ENCODE measurements around the gene MMP25. TPM values are rescaled to one million over a fixed set of nuclear protein-coding genes. Genes with fewer than 3 reads are reported as not detected.

The MMP25 gene
- polyA plus RNA-seq, 1 experiment = not detected

GRCh38 chr16:3007957-3008689, 38.2 kb upstream of the MMP25 start:
- H3K27me3 ChIP-seq (ENCODE audit: control insufficient read depth, insufficient read depth, low read length) = peaks cover 55% of the 10 kb centered on the region
- H3K9me3 ChIP-seq (ENCODE audit: control insufficient read depth, insufficient read depth, low read length) = no peaks in the 10 kb centered on the region; the same call in 1 of the 2 replicates
- POLR2A ChIA-PET = no interaction called here
- TF ChIP-seq, protein P1, sequence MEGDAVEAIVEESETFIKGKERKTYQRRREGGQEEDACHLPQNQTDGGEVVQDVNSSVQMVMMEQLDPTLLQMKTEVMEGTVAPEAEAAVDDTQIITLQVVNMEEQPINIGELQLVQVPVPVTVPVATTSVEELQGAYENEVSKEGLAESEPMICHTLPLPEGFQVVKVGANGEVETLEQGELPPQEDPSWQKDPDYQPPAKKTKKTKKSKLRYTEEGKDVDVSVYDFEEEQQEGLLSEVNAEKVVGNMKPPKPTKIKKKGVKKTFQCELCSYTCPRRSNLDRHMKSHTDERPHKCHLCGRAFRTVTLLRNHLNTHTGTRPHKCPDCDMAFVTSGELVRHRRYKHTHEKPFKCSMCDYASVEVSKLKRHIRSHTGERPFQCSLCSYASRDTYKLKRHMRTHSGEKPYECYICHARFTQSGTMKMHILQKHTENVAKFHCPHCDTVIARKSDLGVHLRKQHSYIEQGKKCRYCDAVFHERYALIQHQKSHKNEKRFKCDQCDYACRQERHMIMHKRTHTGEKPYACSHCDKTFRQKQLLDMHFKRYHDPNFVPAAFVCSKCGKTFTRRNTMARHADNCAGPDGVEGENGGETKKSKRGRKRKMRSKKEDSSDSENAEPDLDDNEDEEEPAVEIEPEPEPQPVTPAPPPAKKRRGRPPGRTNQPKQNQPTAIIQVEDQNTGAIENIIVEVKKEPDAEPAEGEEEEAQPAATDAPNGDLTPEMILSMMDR (IDR thresholded peaks at IDR 0.05; ENCODE audit: low read depth, low read length) = no peak
- no peak overlapping the region for H3K4me3 ChIP-seq (ENCODE audit: low read depth, low read length)
- CTCF ChIA-PET = no interaction called here
- DNase-seq (ENCODE audit: low read depth, low spot score) = no peak
- no peak overlapping the region for H3K27ac ChIP-seq (ENCODE audit: low read depth, low read length)

GRCh38 chr16:3008690-3009037, 37.7 kb upstream of the MMP25 start:
- TF ChIP-seq, protein P1 (IDR thresholded peaks at IDR 0.05; ENCODE audit: low read depth, low read length) = no peak
- Histone ChIP-seq H3K27me3 (ENCODE audit: control insufficient read depth, insufficient read depth, low read length) (peaks cover 60% of the 10 kb centered on the region), H3K4me3 (ENCODE audit: low read depth, low read length) (no peak overlapping the region), H3K27ac (ENCODE audit: low read depth, low read length) (no peak overlapping the region), H3K9me3 (ENCODE audit: control insufficient read depth, insufficient read depth, low read length) (no peaks in the 10 kb centered on the region; the same call in 1 of the 2 replicates)
- CTCF ChIA-PET = interaction anchor here (2.3 kb wide), 1 partner anchor 23 kb away, joined by 8 read pairs; no protein-coding TSS in a partner anchor
- POLR2A ChIA-PET = no interaction called here
- no peak for DNase-seq (ENCODE audit: low read depth, low spot score)

DNA sequence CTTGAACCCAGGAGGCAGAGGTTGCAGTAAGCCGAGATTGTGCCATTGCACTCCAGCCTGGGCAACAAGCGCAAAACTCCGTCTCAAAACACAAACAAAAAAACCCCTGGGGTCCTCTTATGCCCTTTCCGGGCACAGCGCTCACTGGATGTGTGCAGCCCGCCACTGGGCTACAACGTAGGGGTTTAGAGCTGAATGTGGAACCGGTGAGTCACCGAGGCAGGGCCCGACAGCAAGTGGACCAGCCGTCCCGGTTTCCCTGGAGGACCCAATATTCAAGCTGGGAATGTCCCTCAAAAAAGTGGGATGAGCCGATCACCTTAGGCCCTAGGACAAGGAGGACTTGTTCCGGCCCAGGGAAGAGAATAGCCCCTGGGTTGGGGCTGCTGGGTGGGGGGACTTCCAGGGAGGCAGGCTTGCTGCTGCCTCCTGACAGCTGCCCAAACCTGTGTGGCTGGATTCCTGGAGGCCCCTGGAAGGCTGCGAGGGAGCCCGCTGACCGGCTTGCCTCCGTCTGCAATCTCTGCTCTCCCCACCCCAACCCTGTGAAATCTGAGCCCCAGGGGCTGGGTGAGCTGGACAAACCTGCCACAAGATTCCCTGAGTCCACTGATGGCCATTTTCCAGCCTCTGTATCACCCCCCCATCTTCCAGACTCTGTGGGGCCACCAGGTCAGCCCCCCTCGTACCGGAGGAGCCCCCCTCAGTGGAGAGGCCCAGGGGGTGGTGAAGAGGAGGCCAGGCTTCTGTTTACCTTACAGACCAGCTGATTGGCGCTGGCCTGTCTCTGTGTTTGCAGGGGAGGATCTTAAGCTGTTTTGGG, 36.6 kb upstream of the MMP25 start:
- H3K27me3 ChIP-seq (ENCODE audit: control insufficient read depth, insufficient read depth, low read length) = peaks cover 66% of the 10 kb centered on the region
- TF ChIP-seq, protein P1 (IDR thresholded peaks at IDR 0.05; ENCODE audit: low read depth, low read length) = no peak

GRCh38 chr16:3010510-3010909, 35.9 kb upstream of the MMP25 start:
- DNase-seq (ENCODE audit: low read depth, low spot score) = no peak
- Histone ChIP-seq H3K4me3 (ENCODE audit: low read depth, low read length) (no peak overlapping the region), H3K9me3 (ENCODE audit: control insufficient read depth, insufficient read depth, low read length) (no peaks in the 10 kb centered on the region; the same call in 1 of the 2 replicates), H3K27me3 (ENCODE audit: control insufficient read depth, insufficient read depth, low read length) (peaks cover 62% of the 10 kb centered on the region), H3K27ac (ENCODE audit: low read depth, low read length) (no peak overlapping the region)
- TF ChIP-seq, protein P1 (IDR thresholded peaks at IDR 0.05; ENCODE audit: low read depth, low read length) = no peak
- ChIA-PET POLR2A (interaction anchor here (1.3 kb wide), 1 partner anchor 10 kb away, joined by 8 read pairs; the partner anchor contains the start of gene TNFRSF12A), CTCF (interaction anchor here (0.9 to 2.3 kb wide), 2 partner anchors 18 to 21 kb away, joined by 3 to 8 read pairs; no protein-coding TSS in a partner anchor)

More for the DNA sequence above, 36.6 kb upstream of the MMP25 start:
- no peak overlapping the region for H3K27ac ChIP-seq (ENCODE audit: low read depth, low read length)
- CTCF ChIA-PET = interaction anchor here (0.6 to 2.3 kb wide), 3 partner anchors 19 to 869 kb away, joined by 3 to 8 read pairs (median 3); no protein-coding TSS in a partner anchor
- POLR2A ChIA-PET = interaction anchor here (1.3 kb wide), 1 partner anchor 11 kb away, joined by 8 read pairs; the partner anchor contains the start of gene TNFRSF12A
- no peak overlapping the region for H3K4me3 ChIP-seq (ENCODE audit: low read depth, low read length)
- no peak for DNase-seq (ENCODE audit: low read depth, low spot score)
- H3K9me3 ChIP-seq (ENCODE audit: control insufficient read depth, insufficient read depth, low read length) = no peaks in the 10 kb centered on the region; the same call in 1 of the 2 replicates

Data from AG04450 (cell line).